Heart left ventricle (tissue), 16 donors: ENCODE data around the gene LAPTM5. TPM values are rescaled to one million over a fixed set of nuclear protein-coding genes. Genes with fewer than 3 reads are reported as not detected.

Experiments used
- ATAC-seq, 4 donors: fragments of 200-7000 bp; cut with Tn5 transposase; one replicate each; pipeline ENCODE4 v1.9.1; 2020 to 2022; ENCODE audit warnings: moderate library complexity in 4 of 4, mild to moderate bottlenecking in 3 of 4, moderate number of reproducible peaks in 1 of 4
- DNase-seq, 5 donors: peaks; one replicate each; pipeline ENCODE4 v3.0.0-alpha.2; 2020
- H3K27ac ChIP-seq, 12 donors: fragments of 200-600 bp; sonication (generic) in 4 of 12; one replicate each; pipeline versions ENCODE4 v1.5.0 to v1.8.0; 2016 to 2022; ENCODE audit warnings: mild to moderate bottlenecking in 2 of 12
- H3K27me3 ChIP-seq, 9 donors: fragments of 200-600 bp; sonication (generic) in 2 of 9; one replicate each; pipeline versions ENCODE4 v1.5.1 to v1.8.0; 2016 to 2022; ENCODE audit warnings: mild to moderate bottlenecking in 3 of 9
- H3K36me3 ChIP-seq, 9 donors: fragments of 200-600 bp; sonication (generic) in 2 of 9; one replicate each; pipeline versions ENCODE4 v1.5.0 to v1.8.0; 2018 to 2022; ENCODE audit warnings: mild to moderate bottlenecking in 2 of 9
- H3K4me1 ChIP-seq, 12 donors: fragments of 200-600 bp; sonication (generic) in 4 of 12; one replicate each; pipeline versions ENCODE4 v1.5.0 to v1.8.0; 2016 to 2022; ENCODE audit warnings: mild to moderate bottlenecking in 3 of 12
- H3K4me3 ChIP-seq, 12 donors: fragments of 200-600 bp; sonication (generic) in 4 of 12; one replicate each; pipeline versions ENCODE4 v1.5.0 to v1.8.0; 2017 to 2022; ENCODE audit warnings: mild to moderate bottlenecking in 9 of 12, moderate library complexity in 4 of 12
- H3K9me3 ChIP-seq, 12 donors: fragments of 200-600 bp; sonication (generic) in 4 of 12; one replicate each; pipeline versions ENCODE4 v1.5.0 to v1.8.0; 2016 to 2022; ENCODE audit warnings: mild to moderate bottlenecking in 1 of 12
- CTCF ChIP-seq, 12 donors: fragments of 200-600 bp; sonication (generic) in 4 of 12; IDR thresholded peaks; one replicate each; pipeline versions ENCODE4 v1.5.0 to v1.8.0; 2018 to 2022; ENCODE audit warnings: antibody characterized with exemption in 12 of 12, mild to moderate bottlenecking in 5 of 12
- POLR2A ChIP-seq, 2 donors: fragments of 450-650 bp; IDR thresholded peaks; one replicate each; pipeline ENCODE4 v1.6.1; 2017; ENCODE audit warnings: antibody characterized with exemption in 2 of 2, mild to moderate bottlenecking in 2 of 2, moderate library complexity in 2 of 2
- WGBS, 4 donors: extraction: QIAGEN DNeasy Blood & Tissue Kit in 2 of 4; methylation state at CpG; one replicate each; pipeline versions ENCODE4 v1.1.5 to v1.1.7; 2013 to 2018; 5-methylcytosine and 5-hydroxymethylcytosine counted together
- intact Hi-C, 10 donors: fragments of 100-400 bp; cut with DNase I; formaldehyde crosslinking; loops; one replicate each; pipeline versions ENCODE4 v1.11.1 to v1.14.2; 2022
- polyA plus RNA-seq, 2 donors: library from polyadenylated mRNA; stranded (reverse); fragments of 200-250 nt; gene quantifications; one replicate each; pipeline ENCODE4 v1.2.3, GENCODE V29; 2013
- total RNA-seq, 9 donors: library from RNA; depleted of rRNA in 2 of 9; stranded (reverse); fragments of >200 nt in 2 of 9; fragmentation: NEBNext Ultra II Directional in 3 of 9; extraction: Animal tissue kit (Norgen Biotek cat#: 25700) in 3 of 9; gene quantifications; one replicate each; pipeline versions ENCODE4 v1.1.0 to v1.2.4, GENCODE V29; 2016 to 2023
- donor health status: ischemic (EF 13 %, LVEDD 7.1; RV severe dilation, severe dysfunction).
- donor health status: healthy with polysubstance abuse.
- donor health status: DM: no; HTN: yes; CAD: no.
- donor health status: DM: no; HTN: no; CAD: no.
- donor health status: ischemic (EF 25% LVEDD 6.9; RV normal size, moderate dysfunction).
- donor health status: ischemic (EF 25% LVEDD 5.7; RV mildly dilated, moderate dysfunction).
- donor health status: healthy.
- donor health status: DM: yes; HTN: yes; CAD: no.
- donor health status: ischemic (EF 35%, LVEDD 5.7; RV mildly dilated, moderate dysfunction).
- donor health status: nonischemic (EF 11% LVEDD 7.7; RV severe dilation, severe dysfunction).
- donor health status: DM: yes; HTN: yes; CAD: no.
- donor health status: PGD.
- donor health status: ischemic (EF 29% LVEDD 5.4; RV normal size, mild dysfunction).
- donor health status: nonischemic (EF 23%, LVEDD 6.1; RV moderate dilation, normal function).

Gene LAPTM5
- total and polyA plus RNA-seq, 11 donors, result 6.9 to 260 (median 14.3) TPM

DNA sequence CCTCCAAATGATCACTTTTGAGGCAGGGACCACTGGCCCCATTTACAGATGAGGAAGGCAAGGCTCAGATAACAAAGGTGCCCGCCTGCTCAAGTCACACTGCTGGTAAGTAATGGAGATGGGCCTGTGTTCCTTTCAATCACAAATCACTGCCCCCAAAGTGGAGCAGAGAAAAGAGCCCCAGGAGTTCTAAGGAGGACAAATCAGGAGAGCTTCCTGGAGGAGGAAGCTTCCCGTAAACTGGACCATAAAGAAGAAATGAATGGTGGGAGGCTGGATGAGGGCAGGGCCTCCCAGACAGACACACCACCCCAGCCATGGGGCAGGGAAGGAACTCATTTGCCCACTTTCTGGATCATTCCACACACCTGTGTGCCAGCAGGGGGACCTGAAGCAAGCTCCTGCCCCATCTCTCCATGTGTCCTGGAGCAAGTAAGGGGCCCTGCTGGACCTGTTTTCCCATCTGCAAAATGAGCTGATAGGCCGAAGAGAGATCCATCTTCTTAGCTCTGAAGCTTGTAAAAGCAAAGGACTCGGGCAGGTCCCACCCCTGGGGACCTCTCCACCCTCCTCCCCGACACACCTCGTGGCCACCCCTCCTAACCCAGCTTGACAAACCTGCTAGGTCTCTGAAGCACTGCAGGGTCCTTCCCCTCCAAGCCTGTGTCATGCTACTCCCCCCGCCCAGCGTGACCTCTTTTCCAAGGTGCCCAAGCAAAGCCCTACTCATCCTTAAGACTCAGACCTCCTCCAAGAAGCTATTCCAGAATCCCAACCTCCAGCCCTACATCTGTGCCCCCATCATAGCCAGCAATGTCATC is 5.5 kb downstream of the LAPTM5 start:
- Histone ChIP-seq H3K27me3 (peaks cover 0 to 27% (median 0%) of the 10 kb centered on the region in 9 donors), H3K27ac (peak overlapping the region in 1 of 12 donors; percentile 42), H3K36me3 (peaks cover 0 to 32% (median 0%) of the 10 kb centered on the region in 9 donors), H3K4me1 (peaks cover 0 to 95% (median 6%) of the 10 kb centered on the region in 12 donors), H3K4me3 (no peak overlapping the region), H3K9me3 (no peaks in the 10 kb centered on the region)
- DNase-seq (no peak), ATAC-seq (no peak)
- 83 to 90% (median 88%) methylated on average over 8 of the region's 8 CpGs for WGBS, 4 donors
- TF ChIP-seq CTCF (IDR thresholded peaks at IDR 0.05) (no peak), POLR2A (IDR thresholded peaks at IDR 0.05) (no peak)
- intact Hi-C loops, result no loop called here

DNA sequence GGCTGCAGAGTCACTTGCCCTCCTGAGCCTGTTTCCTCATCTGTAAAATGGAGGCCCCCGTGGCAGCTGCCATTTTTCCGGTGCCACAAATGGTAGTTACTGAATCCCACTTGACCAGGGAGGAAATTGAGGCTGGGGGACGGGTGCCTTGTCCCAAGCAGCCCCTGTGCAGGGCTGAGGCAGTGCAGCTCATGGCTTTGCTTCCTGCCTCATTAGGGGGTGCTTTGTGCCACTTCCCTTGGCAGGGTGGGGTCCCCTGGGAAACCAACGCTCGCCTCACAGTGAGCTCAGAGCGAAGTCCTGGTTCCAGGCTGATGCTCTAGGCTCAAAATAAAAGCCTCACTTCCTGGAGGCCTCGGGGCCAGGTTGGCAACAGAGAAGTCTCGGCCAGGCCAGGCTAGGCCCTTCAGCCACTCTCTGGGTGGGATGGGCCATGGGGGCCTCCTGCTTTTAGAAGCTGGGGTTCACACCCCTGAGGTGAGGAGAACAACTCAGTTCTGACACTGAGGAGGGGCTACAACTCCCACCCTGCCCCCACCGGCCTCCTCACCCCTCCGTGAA is 6.8 kb downstream of the LAPTM5 start:
- TF ChIP-seq POLR2A (IDR thresholded peaks at IDR 0.05) (no peak), CTCF (IDR thresholded peaks at IDR 0.05) (no peak)
- DNase-seq (no peak), ATAC-seq (no peak)
- H3K9me3 ChIP-seq, result no peaks in the 10 kb centered on the region
- no peak overlapping the region for H3K4me3 ChIP-seq
- H3K27ac ChIP-seq, result peak overlapping the region in 1 of 12 donors; percentile 83
- WGBS, 4 donors, result 74 to 80% (median 76%) methylated on average over 10 of the region's 10 CpGs
- H3K27me3 ChIP-seq, result peaks cover 0 to 27% (median 0%) of the 10 kb centered on the region in 9 donors
- peaks cover 0 to 28% (median 0%) of the 10 kb centered on the region in 9 donors for H3K36me3 ChIP-seq
- intact Hi-C loops, result no loop called here
- H3K4me1 ChIP-seq, result peaks cover 0 to 97% (median 0%) of the 10 kb centered on the region in 12 donors

DNA sequence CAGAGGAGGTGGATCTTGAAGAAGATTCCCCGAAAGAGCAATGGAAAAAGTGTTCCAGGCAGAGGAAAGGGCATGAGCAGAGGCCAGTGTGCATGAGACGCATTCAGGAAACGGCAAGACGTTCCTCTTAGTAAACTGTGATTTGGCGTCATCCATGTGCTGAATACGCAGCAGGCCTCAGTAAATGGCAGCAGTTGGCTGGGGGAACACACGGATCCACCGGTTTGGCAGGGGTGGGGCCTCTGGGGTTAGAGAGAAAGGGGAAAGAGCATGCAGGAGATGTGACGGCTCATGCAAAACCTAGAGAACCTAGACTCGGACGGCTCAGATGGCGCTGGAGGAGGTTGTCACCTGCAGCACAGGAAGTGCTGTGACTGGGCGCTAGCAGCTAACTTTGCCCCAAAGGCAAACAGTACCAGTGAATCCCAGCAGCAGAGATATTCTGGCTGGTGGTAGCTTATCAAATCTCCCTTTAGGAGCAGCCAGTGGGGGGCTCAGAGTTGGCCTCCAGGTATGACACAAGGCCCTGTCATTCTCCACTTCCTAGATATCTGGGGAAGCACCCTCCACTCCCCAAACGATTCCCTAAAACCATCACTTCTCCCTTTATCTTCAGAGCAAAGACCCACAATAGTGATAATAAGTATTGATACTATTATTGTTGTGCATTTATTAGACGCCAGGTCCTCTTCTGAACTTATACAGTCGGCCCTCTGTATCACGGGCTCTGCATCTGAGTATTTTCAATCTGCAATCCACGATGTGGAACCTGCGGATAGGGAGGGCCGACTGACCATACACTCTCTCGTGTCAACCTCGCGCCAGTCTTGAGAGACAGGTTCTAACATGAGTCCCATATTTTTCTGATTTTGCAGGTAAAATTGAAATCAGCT is 7.6 kb downstream of the LAPTM5 start:
- peak in 1 of 4 donors; percentile 23 for ATAC-seq
- Histone ChIP-seq H3K36me3 (peaks cover 0 to 25% (median 0%) of the 10 kb centered on the region in 9 donors), H3K4me3 (peak overlapping the region in 1 of 12 donors; percentile 4), H3K27ac (peak overlapping the region in 1 of 12 donors; percentile 83), H3K9me3 (no peaks in the 10 kb centered on the region), H3K27me3 (peaks cover 0 to 27% (median 0%) of the 10 kb centered on the region in 9 donors), H3K4me1 (peaks cover 0 to 100% (median 0%) of the 10 kb centered on the region in 12 donors)
- DNase-seq, result no peak
- no peak for TF ChIP-seq CTCF (IDR thresholded peaks at IDR 0.05)
- no peak for TF ChIP-seq POLR2A (IDR thresholded peaks at IDR 0.05)
- intact Hi-C loops, result no loop called here
- 81 to 89% (median 83%) methylated on average over 23 of the region's 23 CpGs for WGBS, 4 donors
